GM12872 (cell line): ENCODE data around the gene PEAK1.

Experiments used
- TF ChIP-seq, protein P1 (sequence below): IDR thresholded peaks from 3 replicates; pipeline ENCODE4 v1.5.1; 2011; ENCODE audit warnings: low read depth, mild to moderate bottlenecking, low read length, moderate library complexity; ENCODE audit not compliant: insufficient read depth

Gene PEAK1

DNA sequence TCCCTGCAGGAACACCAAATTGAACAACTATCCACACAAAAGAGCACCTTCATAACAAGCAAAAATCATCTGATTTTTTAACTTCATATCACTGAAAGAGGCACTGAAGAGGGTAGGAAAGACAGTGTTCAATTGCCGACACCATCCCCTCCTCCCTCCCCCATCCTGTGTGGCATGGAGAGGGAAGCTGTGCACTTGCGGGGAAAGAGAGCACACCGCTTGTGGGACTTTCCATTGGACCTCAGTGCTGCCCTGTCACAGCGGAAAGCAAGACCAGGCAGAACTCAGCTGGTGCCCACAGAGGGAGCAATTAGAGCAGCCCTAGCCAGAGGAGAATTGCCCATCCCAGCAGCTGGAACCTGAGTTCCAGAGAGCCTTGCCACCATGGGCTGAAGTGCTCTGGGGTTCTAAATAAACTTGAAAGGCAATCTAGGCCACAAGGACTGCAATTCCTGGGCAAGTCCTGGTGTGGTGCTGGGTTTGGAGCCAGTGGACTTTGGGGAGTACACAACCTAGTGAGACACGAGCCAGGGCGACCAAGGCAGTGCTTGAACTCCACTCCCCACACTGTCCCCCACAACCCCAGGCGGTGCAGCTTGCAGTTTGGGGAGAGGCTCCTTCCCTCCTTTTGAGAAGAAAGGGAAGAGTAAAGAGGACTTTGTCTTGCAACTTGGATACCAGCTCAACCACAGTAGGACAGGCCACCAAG is 27.0 kb downstream of the PEAK1 start:
- TF ChIP-seq, protein P1, sequence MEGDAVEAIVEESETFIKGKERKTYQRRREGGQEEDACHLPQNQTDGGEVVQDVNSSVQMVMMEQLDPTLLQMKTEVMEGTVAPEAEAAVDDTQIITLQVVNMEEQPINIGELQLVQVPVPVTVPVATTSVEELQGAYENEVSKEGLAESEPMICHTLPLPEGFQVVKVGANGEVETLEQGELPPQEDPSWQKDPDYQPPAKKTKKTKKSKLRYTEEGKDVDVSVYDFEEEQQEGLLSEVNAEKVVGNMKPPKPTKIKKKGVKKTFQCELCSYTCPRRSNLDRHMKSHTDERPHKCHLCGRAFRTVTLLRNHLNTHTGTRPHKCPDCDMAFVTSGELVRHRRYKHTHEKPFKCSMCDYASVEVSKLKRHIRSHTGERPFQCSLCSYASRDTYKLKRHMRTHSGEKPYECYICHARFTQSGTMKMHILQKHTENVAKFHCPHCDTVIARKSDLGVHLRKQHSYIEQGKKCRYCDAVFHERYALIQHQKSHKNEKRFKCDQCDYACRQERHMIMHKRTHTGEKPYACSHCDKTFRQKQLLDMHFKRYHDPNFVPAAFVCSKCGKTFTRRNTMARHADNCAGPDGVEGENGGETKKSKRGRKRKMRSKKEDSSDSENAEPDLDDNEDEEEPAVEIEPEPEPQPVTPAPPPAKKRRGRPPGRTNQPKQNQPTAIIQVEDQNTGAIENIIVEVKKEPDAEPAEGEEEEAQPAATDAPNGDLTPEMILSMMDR = no peak

- TF ChIP-seq, protein P1 = no peak
Observed at GRCh38 chr15:77391372-77391951, 28.4 kb downstream of the PEAK1 start.

GRCh38 chr15:77387365-77388105 is 32.4 kb downstream of the PEAK1 start:
- TF ChIP-seq, protein P1 = no peak

GRCh38 chr15:77386626-77387025 is 33.3 kb downstream of the PEAK1 start:
- TF ChIP-seq, protein P1 = no peak

DNA sequence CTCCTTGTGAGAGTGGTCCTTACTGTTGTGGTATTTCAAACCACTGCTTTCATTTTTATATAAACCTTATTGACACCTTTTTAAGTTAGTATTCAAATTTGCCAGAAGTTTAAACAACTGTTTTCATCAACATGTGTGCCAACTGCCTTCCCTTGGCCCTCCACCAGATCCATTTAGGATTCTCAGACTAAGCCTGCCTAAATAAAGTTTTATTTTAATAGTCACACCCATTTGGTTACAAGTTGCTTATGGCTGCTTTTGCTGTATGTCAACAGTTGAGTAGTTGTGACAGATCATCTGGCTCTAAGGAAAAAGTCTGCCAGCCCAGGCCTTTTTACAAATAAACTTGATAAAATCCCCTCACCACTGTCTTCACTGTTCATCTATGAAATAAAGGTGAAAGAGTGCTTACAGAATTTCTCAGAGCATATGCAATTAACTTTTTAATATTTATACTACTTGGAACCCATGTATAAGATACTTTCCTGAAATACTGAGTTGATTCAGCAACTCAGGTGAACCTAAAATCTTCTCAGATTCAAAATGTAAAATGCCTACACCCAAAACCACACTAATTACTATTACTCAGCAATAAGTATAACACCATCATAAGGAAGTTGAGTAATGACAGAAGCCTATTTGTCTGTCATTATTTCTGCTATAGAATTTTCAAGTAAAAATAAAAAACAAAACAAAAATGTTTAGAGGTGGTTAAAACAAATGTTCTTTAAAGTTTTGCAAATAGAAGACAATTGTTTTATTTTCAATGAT is 35.1 kb downstream of the PEAK1 start:
- TF ChIP-seq, protein P1 = no peak

GRCh38 chr15:77384086-77384485 is 35.8 kb downstream of the PEAK1 start:
- TF ChIP-seq, protein P1 = no peak

- TF ChIP-seq, protein P1 = no peak
Observed at GRCh38 chr15:77380033-77380432, 39.9 kb downstream of the PEAK1 start.
